ENCODE results near the gene NUBP1.
"Not testable (repeated sequence)": the region's sequence is repeated elsewhere in the genome, so short reads cannot be mapped to it uniquely, and the experiment has no call there.

The NUBP1 gene

GRCh38 chr16:10751291-10751697, 7.7 kb downstream of the NUBP1 start:
- no peak for DNase-seq (ENCODE audit: low read depth in 2 of 2)

- no peak for DNase-seq (ENCODE audit: low read depth in 2 of 2)
These were observed 9.3 kb downstream of the NUBP1 start for GRCh38 chr16:10752843-10753523.

GRCh38 chr16:10753670-10754069, 10.0 kb downstream of the NUBP1 start:
- no peak for DNase-seq (ENCODE audit: low read depth in 2 of 2)

- DNase-seq (ENCODE audit: low read depth in 2 of 2): no peak
These were observed 11.3 kb downstream of the NUBP1 start for GRCh38 chr16:10754941-10755340.

GRCh38 chr16:10756574-10756973, 12.9 kb downstream of the NUBP1 start:
- DNase-seq (ENCODE audit: low read depth in 2 of 2): no peak

- DNase-seq (ENCODE audit: low read depth in 2 of 2): no peak
These were observed 17.2 kb downstream of the NUBP1 start for GRCh38 chr16:10760858-10761257.

GRCh38 chr16:10761373-10761772, 17.7 kb downstream of the NUBP1 start:
- no peak for DNase-seq (ENCODE audit: low read depth in 2 of 2)

GRCh38 chr16:10762336-10763016, 18.8 kb downstream of the NUBP1 start:
- DNase-seq (ENCODE audit: low read depth in 2 of 2): no peak

- no peak for DNase-seq (ENCODE audit: low read depth in 2 of 2)
These were observed 19.8 kb downstream of the NUBP1 start for GRCh38 chr16:10763456-10763855.

GRCh38 chr16:10765772-10766171, 22.1 kb downstream of the NUBP1 start:
- DNase-seq (ENCODE audit: low read depth in 2 of 2): no peak

GRCh38 chr16:10767127-10767526, 23.5 kb downstream of the NUBP1 start:
- no peak for DNase-seq (ENCODE audit: low read depth in 2 of 2)

GRCh38 chr16:10769381-10769780, 25.7 kb downstream of the NUBP1 start:
- DNase-seq (ENCODE audit: low read depth in 2 of 2): no peak

- no peak for DNase-seq (ENCODE audit: low read depth in 2 of 2)
These were observed 27.3 kb downstream of the NUBP1 start for GRCh38 chr16:10770907-10771306.

- no peak for DNase-seq (ENCODE audit: low read depth in 2 of 2)
These were observed 32.6 kb downstream of the NUBP1 start for GRCh38 chr16:10776280-10776679.

GRCh38 chr16:10776923-10777322, 33.3 kb downstream of the NUBP1 start:
- DNase-seq (ENCODE audit: low read depth in 2 of 2): not testable (repeated sequence)

- DNase-seq (ENCODE audit: low read depth in 2 of 2): no peak
These were observed 33.7 kb downstream of the NUBP1 start for GRCh38 chr16:10777356-10777755.

GRCh38 chr16:10779908-10780307, 36.3 kb downstream of the NUBP1 start:
- not testable (repeated sequence) for DNase-seq (ENCODE audit: low read depth in 2 of 2)

GRCh38 chr16:10780628-10781027, 37.0 kb downstream of the NUBP1 start:
- DNase-seq (ENCODE audit: low read depth in 2 of 2): no peak

- DNase-seq (ENCODE audit: low read depth in 2 of 2): no peak
These were observed 39.0 kb downstream of the NUBP1 start for GRCh38 chr16:10782628-10783027.

- no peak for DNase-seq (ENCODE audit: low read depth in 2 of 2)
These were observed 43.7 kb downstream of the NUBP1 start for GRCh38 chr16:10787304-10787703.

- DNase-seq (ENCODE audit: low read depth in 2 of 2): not testable (repeated sequence)
These were observed 45.0 kb downstream of the NUBP1 start for GRCh38 chr16:10788630-10789029.

- DNase-seq (ENCODE audit: low read depth in 2 of 2): no peak
These were observed 47.4 kb downstream of the NUBP1 start for GRCh38 chr16:10791048-10791447.

GRCh38 chr16:10799736-10800135, 56.1 kb downstream of the NUBP1 start:
- DNase-seq (ENCODE audit: low read depth in 2 of 2): no peak

- no peak for DNase-seq (ENCODE audit: low read depth in 2 of 2)
These were observed 61.7 kb downstream of the NUBP1 start for GRCh38 chr16:10805334-10805733.

All from stimulated activated CD8-positive, alpha-beta memory T cell treated with anti-CD3 and anti-CD28 coated beads, Interleukin-2, amount 100 ng/mL, for 1 hour (primary cell).